Measurements from ENCODE around the gene SLC25A22.

The SLC25A22 gene

DNA sequence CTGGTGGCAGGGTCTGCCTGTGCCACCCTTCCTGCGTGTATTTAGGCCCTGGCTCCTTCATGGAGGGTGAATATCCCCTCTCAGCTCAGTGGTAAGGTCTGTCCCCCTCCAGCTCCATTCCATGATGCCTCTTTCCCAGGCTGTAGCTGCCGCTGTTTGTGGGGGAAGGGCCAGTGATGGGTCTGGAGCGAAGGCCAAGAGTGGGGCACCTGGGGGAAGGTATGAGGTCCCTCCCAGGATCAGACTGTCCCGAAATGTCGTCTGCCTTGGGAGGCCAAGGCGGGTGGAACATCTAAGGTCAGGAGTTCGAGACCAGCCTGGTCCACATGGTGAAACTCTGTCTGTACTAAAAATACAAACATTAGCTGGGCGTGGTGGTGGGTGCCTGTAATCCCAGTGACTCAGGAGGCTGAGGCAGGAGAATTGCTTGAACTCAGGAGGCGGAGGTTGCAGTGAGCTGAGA lies 35.8 kb upstream of the SLC25A22 start:
- DNase-seq: no peak

DNA sequence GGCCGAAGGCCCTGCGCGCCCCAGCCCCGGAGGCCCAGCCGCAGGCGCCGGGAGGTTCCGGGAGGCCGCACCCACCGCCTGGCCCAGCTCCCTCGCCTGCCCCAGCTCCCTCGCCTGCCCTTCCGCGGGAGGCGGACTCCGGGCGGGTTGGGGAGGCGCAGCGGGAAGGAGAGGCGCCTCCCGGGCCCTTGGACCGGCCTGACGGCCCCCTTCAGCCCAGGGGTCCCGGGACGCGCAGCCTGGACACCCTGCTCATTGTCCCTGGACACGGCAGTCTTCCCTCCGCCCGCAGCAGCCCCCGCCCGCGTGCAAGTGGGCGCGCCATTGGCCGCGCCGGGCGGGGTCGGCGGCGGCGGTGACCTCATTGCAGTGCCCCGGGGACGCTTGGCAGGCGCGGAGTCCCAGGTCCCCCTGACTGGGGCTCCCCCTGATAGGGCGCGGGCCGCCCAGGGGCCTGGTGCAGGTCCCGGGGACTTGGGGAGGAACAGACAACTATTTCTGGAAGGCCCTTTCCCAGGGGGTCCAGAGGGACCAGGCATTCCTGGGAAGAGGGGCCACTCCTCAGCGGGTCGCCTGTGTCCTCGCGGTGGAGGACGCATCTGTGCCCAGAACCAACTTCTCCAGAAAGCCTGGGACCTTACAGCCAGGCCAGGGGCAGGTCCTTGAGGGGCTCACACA lies 35.2 kb upstream of the SLC25A22 start:
- no peak for DNase-seq

DNA sequence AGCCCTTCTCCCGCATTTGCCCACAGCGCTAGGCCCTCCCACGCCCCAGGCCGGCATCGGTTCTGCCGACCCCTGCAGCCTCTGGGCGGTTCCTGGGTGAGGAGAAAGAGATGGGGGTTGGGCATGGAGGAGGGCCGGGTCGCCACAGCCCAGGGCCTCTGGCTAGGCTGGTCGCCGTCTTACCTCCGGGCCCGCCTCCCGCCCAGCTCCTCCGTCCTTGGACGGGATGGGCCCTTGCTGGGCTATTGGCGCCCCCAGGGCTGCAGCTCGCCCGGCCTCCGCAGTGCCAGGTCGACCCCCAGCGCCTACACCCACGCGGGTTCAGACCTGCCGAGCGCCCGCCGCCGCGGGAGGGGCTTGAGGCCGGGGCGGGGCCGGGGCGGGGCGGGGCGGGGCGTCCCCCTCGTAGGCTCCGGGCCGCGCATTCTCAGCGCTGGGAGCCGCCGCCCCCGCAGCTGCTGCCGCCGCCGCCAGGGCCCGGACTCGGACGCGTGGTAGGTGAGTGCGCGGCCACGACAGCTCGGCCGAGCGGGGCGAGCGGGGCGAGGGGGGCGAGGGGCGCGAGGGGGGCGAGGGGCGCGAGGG lies 34.5 kb upstream of the SLC25A22 start, which contains the start of gene CD151:
CD151 (plus strand) TSS at position 424 of the 585 bp plus-strand sequence. CDS start 3,118 bp downstream, outside the sequence.
- DNase-seq: peak; percentile 57

DNA sequence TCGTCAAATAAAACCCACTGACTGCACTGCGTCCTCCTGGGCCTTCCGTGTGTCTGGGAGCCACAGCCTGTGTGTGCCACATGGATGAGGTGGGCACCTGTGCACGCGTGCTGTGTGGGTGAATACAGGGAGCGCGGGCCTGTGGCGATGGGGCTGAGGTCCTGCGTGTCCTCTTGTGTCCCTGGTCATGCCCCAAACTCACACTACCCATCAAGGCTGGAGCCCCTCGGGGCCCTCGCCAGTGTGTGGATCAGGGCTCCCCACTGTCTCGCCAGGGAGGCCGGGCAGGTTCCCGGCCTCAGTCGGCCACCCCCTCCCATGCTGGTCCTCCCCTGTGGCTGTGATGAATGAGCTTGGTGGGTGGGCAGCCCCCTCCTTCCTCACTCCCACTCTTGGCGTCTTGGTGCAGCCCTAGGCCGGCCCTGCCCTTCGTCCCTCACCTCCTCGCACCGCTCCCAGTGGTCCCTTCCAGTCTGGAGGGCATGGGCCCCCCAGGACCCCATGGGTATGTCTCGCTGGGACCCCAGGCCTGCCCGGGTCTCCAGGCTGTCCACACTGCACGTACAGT lies 34.0 kb upstream of the SLC25A22 start:
- DNase-seq: no peak

DNA sequence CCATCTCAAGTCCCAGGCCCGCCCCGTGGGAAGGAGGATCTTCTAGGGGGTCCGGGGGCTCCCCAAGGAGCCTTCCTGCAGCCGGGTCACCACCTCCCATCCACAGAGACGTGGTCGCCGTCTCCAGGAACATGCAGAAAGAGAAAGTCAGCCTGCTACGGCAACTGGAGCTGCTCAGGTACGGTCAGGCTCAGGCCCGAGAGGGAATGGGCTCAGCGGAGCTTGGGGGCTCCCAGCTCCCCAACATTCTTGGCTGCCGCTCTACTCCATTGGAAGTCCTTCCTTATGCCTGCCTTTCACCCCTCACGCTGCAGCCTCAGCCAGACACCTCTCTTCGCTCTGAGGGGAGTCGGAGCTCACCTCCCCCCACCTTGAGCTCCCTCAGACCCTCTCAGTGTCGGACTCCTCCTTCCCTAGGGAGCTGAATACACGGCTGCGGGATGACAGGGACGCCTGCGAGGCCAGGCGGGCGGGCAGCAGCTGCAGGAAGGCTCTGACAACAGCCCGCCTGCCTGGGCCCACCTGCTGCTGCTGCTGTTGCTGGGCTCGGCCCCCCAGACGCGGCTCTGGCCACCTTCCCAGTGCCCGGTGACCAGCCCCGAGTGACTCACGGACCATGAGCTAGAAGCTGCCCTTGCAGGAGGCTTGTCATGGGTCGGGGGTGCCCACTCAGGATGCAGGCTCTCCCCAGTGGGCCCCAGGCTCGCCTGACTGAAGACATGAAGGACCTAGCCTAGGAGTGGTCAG lies 33.2 kb upstream of the SLC25A22 start:
- DNase-seq: no peak

DNA sequence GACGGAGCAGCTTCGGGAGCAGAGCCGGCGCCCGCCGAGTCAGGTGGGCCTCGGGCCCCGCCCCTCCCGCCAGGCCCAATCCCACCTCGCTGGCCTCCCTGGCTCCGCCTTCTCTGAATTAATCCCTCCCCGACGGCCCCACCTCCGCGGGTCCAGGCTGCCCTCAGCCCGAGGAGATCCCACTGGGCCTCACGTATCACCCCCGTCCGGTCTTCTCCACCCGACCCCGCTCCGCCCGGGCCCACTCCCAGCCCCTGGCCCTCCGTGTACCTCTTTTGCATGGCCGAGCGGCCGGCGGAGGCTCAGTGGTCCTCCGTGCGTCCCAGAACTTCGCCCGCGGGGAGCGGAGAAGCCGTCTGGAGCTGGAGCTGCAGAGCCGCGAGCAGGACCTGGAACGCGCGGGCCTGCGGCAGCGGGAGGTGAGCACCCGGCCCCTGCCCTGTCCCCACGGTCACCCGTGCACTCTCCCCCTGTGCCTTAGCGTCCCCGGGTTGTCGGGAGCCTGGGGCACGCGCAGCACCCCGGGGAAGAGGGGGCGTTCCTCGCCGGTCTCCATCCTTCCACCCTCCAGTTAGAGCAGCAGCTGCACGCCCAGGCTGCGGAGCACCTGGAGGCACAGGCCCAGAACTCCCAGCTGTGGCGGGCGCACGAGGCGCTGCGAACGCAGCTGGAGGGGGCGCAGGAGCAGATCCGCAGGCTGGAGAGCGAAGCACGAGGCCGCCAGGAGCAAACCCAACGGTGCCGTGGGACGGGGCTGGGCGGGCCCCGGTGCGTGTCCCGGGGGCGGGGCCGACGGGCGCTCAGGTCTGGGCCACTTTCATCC lies 32.4 kb upstream of the SLC25A22 start:
- peak; percentile 52 for DNase-seq

DNA sequence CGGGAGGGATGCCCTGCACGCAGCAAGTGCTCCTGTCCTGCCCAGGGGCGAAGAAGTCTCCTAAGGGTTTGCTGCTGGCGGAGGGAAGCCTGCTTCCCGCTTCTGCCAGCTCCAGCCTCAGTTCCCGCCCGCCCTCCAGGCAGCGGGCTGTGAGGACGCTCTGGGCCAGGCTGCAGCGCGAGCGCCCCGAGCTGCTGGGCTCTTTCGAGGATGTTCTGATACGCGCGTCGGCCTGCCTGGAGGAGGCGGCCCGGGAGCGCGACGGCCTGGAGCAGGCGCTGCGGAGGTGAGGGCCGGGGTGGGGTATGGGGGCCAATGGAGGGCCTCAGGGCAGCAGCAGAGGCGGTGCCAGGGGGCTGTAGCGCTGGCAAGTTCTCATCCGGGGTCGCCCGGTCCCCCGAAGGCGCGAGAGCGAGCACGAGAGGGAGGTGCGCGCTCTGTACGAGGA lies 31.8 kb upstream of the SLC25A22 start:
- no peak for DNase-seq

DNA sequence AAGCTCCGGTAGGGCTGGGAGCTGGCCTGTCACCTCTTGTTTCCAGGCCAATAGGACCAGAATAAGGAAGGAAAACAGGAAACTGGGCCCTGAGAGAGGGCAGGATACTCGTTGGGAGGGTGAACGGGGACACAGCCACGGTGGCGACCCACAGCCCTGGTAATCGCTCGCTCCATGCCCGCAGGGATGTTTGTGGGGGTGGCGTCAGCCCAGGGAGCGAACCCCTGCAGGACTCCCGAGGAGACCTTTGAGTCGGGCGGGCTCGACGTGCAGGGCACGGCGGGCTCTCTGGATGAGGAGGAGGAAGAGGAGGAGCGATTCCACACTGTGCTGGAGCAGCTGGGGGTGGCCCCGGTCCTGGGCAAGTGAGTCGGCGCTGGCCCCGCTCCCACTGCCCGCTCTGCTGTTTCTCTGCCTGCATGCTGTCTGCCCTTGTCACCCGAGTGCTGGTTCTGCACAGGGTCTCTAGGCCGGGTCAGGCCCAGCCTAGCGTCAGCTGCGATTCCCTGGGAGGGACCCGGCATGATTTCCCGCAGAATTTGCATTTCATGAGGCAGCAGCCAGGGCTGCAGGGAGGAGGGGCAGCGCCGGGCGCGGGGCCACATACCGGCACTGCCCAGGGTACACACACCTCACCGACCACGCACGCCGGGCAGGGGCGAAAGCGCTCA lies 31.2 kb upstream of the SLC25A22 start:
- DNase-seq: no peak

DNA sequence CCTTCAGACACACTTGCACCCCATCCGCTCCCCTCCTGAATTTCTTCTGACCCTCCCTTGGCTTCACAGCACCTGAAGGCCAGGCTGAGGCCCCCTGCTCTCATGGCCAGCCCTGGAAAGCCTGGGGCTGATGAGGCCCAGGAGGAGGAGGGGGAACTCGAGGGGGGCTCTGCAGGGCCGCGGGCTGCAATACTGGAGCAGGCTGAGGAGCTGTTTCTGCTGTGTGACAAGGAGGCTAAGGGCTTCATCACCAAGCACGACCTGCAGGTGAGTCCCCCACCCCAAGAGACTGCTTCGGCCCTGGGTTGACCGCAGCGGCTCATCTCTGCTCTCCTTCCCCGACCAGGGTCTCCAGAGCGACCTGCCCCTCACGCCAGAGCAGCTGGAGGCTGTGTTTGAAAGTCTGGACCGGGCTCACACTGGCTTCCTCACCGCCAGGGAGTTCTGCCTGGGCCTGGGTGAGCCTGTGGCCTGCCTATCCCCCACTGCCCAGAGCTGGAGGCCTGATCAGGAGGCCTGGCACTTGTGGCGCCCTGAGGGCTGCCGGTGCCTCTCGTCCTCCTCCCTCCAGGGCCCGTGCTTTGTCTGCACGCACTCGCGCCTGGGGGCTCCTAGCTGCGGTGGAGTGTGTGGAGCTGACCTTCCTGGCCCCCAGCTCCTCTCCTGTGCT lies 30.6 kb upstream of the SLC25A22 start:
- no peak for DNase-seq

DNA sequence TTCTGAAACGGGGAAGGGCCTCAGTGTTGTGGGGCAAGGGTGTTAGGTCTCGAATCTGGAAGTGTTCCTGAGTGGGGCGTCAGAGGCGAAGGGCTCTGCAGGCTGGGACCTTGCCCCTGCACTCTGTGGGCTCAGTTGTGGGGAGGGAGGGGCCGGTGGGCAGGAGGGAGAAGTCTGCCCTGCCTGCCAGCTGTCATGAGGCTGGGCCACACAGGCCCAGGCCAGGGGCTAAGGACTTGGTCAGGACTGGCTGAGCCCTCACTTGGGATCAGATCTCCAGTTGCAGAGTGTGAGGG lies 29.8 kb upstream of the SLC25A22 start, which contains the start of gene CRACR2B:
CRACR2B (plus strand) TSS at position 23 of the 296 bp plus-strand sequence. CDS start 689 bp downstream, outside the sequence.
- no peak for DNase-seq

DNA sequence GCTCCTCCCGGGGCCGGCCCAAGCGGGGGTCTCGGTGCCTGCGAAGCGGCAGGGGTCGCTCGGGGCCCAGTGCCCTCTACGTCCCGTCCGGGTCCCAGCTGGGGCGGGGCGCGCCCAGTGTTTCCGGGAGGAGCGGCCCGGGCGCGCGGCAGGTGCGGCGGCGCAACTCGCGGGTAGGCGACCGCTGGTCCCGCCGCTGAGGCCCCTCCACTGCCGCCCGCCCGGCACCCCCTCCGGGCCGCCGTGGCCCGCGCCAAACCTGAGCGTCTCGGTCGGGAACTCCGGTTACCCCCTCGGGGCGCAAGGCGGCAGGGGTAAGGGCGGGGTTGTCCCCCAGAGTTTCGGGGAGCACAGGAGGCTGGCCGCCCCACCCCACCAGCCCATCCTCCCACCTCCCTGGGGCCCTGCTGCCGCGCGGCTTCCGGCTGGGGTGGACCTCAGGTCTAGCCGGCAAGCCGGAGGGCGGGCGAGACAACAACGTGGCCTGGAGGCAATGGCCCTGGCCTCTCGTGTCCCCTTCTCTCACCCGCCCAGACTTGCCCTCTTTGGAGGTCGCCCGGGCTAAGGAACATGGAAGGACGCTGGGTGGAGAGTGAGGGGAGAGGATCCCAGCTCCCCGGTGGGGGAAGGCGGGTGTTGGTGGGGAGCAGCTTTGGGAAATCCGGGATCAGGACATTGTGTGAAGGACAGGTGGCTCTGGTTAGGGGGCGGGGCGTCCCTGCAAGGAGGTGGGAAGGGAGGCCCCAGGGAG lies 29.2 kb upstream of the SLC25A22 start:
- no peak for DNase-seq

DNA sequence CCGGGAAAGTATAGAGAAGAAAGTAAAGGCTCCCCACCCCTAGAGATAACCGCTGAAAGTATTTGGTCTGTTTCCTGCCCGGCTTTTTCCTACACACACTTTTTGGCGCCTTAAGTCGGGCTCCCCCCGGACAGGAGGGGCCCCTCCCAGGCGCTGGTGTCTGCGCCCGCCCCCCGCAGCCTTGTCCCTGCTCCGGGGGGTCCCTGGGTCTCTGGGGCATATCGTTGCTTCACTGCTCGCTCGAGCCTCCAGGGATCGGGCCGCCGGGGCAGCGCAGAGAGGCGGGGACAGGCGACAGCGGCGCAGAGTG lies 28.7 kb upstream of the SLC25A22 start:
- no peak for DNase-seq

DNA sequence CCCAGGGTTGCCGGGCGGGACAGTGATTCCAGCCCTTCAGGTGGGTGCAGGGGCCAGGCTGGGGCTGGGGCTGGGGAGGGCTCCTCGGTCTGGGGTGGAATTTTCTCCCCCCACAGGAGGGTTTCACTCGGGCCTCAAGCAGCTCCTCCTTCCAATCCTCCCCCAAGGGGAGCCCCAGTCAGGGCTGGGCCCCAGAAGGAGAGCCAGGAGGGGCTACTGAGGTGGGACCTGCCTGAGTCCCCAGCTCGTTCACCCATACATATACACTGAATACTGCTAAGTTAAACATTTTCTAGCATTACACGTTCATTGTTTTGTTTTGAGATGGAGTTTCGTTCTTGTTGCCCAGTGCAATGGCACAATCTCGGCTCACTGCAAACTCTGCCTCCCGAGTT lies 28.1 kb upstream of the SLC25A22 start:
- no peak for DNase-seq

DNA sequence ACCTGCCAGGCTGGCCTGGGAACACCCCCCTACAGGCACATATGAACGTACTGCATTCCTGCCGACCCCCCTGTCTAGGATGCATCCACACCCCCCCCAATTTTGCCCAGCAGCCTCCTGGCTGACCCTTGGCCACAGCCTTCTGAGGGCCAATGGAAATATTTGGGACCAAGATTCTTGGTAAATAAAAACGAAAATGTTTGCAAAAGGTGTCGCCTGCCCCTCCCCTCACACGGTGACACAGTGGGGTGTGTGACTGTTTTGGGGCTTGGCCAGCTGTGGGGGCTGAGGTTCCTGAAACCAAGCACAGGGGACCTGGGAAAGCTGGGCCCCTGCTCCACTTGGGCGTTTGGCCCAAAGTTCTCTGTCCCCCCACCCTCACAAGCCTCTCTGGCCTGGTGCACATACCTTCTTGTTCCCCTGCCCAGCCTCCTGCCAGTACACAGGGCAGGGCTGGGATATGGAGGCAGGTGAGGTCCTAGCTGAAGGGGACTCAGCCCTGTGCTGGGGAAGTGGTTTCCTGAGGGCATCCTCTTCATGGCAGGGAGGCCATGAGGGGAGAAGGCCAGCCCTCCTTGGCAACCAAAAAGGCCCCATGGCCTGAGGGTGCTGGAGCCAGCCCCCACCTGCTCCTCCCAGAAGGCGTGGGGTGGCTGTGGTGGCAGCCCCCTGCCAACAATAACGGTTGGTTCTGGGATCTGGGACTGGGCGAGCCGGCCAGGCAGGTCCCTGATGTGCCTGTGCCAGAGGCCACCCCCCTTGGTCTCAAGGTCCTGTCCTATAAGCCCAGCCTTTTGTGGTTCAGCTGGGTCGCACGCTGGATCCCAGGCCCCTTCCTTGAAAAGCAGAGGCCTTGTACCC lies 27.5 kb upstream of the SLC25A22 start:
- DNase-seq: no peak

DNA sequence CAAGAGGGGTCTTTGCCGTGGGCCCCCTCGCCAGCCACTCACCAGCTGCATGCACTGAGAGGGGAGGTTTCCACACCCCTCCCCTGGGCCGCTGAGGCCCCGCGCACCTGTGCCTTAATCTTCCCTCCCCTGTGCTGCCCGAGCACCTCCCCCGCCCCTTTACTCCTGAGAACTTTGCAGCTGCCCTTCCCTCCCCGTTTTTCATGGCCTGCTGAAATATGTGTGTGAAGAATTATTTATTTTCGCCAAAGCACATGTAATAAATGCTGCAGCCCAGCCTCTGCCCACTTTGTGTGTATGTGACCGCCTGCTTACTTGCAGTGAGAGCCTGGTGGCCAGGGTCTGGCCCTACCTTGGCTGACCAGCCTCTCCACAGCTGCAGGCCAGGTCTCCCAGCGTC lies 26.9 kb upstream of the SLC25A22 start:
- no peak for DNase-seq

DNA sequence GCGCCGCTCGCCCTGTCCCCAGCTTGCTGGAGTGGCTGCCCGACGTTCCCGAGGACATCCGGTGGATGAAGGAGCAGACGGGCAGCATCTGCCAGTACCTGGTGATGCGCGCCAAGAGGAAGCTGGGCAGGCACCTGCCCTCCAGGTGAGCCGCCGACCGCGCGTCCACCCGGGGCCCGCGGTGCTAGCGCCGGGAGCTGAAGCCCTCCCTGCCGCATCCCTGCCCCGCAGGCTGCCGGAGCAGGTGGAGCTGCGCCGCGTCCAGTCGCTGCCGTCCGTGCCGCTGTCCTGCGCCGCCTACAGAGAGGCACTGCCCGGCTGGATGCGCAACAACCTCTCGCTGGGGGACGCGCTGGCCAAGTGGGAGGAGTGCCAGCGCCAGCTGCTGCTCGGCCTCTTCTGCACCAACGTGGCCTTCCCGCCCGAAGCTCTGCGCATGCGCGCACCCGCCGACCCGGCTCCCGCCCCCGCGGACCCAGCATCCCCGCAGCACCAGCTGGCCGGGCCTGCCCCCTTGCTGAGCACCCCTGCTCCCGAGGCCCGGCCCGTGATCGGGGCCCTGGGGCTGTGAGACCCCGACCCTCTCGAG lies 26.3 kb upstream of the SLC25A22 start:
- DNase-seq: no peak

DNA sequence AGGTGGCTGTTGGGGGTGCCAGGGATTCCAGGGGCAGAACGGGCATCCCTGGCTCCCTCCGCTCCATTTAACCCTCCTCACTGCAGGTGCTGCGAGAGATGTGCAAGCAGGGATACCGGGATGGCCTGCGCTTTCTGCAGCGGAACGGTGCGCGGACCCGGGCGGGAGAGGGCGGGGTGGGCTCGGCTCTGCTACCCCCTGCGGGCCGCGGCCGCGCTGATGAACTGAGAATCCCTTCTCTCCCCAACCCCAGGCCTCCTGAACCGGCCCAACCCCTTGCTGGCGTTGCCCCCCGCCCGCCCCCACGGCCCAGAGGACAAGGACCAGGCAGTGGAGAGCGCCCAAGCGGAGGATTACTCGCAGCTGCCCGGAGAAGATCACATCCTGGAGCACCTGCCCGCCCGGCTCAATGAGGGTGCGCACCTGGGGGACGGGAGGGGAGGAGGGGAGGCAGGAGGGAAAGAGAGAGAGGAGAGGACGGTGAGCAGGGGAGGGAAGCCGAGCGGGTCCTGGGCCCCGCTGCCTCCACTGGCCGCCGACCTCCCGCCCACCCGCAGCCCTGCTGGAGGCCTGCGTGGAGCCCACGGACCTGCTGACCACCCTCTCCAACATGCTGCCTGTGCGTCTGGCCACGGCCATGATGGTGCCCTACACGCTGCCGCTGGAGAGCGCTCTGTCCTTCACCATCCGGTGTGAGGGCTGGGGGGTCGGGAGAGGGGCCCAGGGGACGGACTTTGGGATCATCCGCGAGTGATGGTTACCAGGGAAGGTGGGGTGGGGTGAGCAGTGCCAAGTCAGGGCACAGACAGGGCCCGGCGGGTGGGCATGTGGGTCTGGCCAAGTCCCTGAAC lies 25.6 kb upstream of the SLC25A22 start:
- DNase-seq: no peak

DNA sequence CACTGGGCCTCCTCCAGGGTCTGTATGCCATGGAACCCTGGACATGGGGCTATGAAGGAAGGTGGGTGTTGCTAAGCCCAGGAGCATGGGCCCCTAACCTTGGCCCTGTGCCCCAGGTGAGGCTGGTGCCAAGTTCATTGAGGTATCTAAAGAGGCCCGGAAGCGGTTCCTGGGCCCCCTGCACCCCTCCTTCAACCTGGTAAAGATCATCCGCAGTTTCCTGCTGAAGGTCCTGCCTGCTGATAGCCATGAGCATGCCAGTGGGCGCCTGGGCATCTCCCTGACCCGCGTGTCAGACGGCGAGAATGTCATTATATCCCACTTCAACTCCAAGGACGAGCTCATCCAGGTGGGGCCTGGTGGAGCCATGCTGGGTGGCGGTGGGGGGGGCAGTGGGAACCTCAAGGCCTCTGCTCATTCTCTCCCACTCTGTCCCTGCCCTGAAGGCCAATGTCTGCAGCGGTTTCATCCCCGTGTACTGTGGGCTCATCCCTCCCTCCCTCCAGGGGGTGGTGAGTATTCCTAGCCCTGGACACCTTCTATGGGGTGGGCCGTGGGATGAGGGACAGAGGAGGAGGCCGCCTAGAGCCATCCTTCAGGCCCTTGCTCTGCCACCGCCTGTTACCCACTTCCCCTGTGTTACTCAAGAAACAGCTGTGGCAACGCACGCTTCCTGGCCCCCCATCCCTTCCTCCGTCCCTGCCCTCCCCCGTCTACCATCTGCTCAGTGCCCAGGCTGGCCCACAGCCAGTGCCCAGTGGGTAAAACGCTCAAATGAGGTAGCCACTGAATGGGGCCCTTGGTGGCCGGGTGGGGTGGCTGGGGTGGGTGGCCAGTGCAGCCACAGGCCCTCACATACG lies 23.7 kb upstream of the SLC25A22 start:
- no peak for DNase-seq
